Measurements from ENCODE around the gene TRIM8.

The TRIM8 gene

GRCh38 chr10:102599565-102600327 lies 44.5 kb upstream of the TRIM8 start:
- H3K27me3 ChIP-seq (replicated peaks in 2 of 5; ENCODE audit: control insufficient read depth in 4 of 5, insufficient read depth in 5 of 5, low read length in 4 of 5): no peaks in the 10 kb centered on the region
- peaks cover 13 to 99% (median 90%) of the 10 kb centered on the region in 4 experiments for H3K4me1 ChIP-seq (ENCODE audit: control extremely low read depth in 1 of 4, control insufficient read depth in 4 of 4, insufficient read depth in 4 of 4, low read length in 3 of 4)
- peak overlapping the region; percentile 81 to 91 for H3K27ac ChIP-seq (ENCODE audit: insufficient read depth in 1 of 2, low read depth in 1 of 2, low read length in 2 of 2, poor library complexity in 1 of 2, severe bottlenecking in 2 of 2)
- 6% methylated on average over 4 of the region's 7 CpGs for WGBS (ENCODE audit: insufficient coverage)
- ChIA-PET POLR2A (interaction anchor here (1.0 to 2.7 kb wide), 4 partner anchors 12 to 46 kb away, joined by 3 to 14 read pairs (median 7); no protein-coding TSS in a partner anchor), CTCF (interaction anchor here (0.8 to 13.4 kb wide), 8 partner anchors 12 to 96 kb away, joined by 3 to 154 read pairs (median 4); partner anchors contain the start of gene SUFU)
- DNase-seq: peak; percentile 85 to 93 (median 87)
- H3K36me3 ChIP-seq (ENCODE audit: control insufficient read depth in 4 of 4, insufficient read depth in 4 of 4, low read length in 3 of 4): peaks cover 0 to 15% (median 4%) of the 10 kb centered on the region in 4 experiments
- H3K9me3 ChIP-seq (ENCODE audit: control extremely low read depth in 1 of 5, control insufficient read depth in 4 of 5, insufficient read depth in 2 of 5, low read depth in 1 of 5, low read length in 4 of 5): no peaks in the 10 kb centered on the region
- peak overlapping the region in 4 of 7 experiments; percentile 32 to 43 (median 38) for H3K4me3 ChIP-seq (ENCODE audit: control insufficient read depth in 1 of 7, extremely low read depth in 1 of 7, insufficient read depth in 4 of 7, low read depth in 2 of 7, low read length in 6 of 7)

GRCh38 chr10:102600816-102601215 lies 43.5 kb upstream of the TRIM8 start:
- POLR2A ChIA-PET: interaction anchor here (0.7 to 2.7 kb wide), 4 partner anchors 11 to 45 kb away, joined by 3 to 14 read pairs (median 7); no protein-coding TSS in a partner anchor
- no peak for DNase-seq

GRCh38 chr10:102601639-102602038 lies 42.6 kb upstream of the TRIM8 start:
- H3K27ac ChIP-seq (ENCODE audit: insufficient read depth in 1 of 2, low read depth in 1 of 2, low read length in 2 of 2, poor library complexity in 1 of 2, severe bottlenecking in 2 of 2): peak overlapping the region; percentile 42 to 91
- no peaks in the 10 kb centered on the region for H3K9me3 ChIP-seq (ENCODE audit: control extremely low read depth in 1 of 5, control insufficient read depth in 4 of 5, insufficient read depth in 2 of 5, low read depth in 1 of 5, low read length in 4 of 5)
- H3K4me1 ChIP-seq (ENCODE audit: control extremely low read depth in 1 of 4, control insufficient read depth in 4 of 4, insufficient read depth in 4 of 4, low read length in 3 of 4): peaks cover 13 to 94% (median 84%) of the 10 kb centered on the region in 4 experiments
- whole genome bisulfite sequencing (ENCODE audit: insufficient coverage): 87% methylated on average over 4 of the region's 9 CpGs
- H3K36me3 ChIP-seq (ENCODE audit: control insufficient read depth in 4 of 4, insufficient read depth in 4 of 4, low read length in 3 of 4): peaks cover 0 to 10% (median 3%) of the 10 kb centered on the region in 4 experiments
- H3K27me3 ChIP-seq (replicated peaks in 2 of 5; ENCODE audit: control insufficient read depth in 4 of 5, insufficient read depth in 5 of 5, low read length in 4 of 5): no peaks in the 10 kb centered on the region
- DNase-seq: peak in 1 of 3 donors; percentile 36
- ChIA-PET POLR2A (interaction anchor here (1.2 to 2.7 kb wide), 2 partner anchors 10 to 43 kb away, joined by 3 to 10 read pairs; partner anchors contain the start of gene TRIM8), CTCF (interaction anchor here (1.0 to 13.4 kb wide), 7 partner anchors 10 to 60 kb away, joined by 3 to 154 read pairs (median 4); no protein-coding TSS in a partner anchor)
- H3K4me3 ChIP-seq (ENCODE audit: control insufficient read depth in 1 of 7, extremely low read depth in 1 of 7, insufficient read depth in 4 of 7, low read depth in 2 of 7, low read length in 6 of 7): no peak overlapping the region

More at GRCh38 chr10:102600816-102601215, 43.5 kb upstream of the TRIM8 start:
- peaks cover 13 to 100% (median 90%) of the 10 kb centered on the region in 4 experiments for H3K4me1 ChIP-seq (ENCODE audit: control extremely low read depth in 1 of 4, control insufficient read depth in 4 of 4, insufficient read depth in 4 of 4, low read length in 3 of 4)
- no peaks in the 10 kb centered on the region for H3K9me3 ChIP-seq (ENCODE audit: control extremely low read depth in 1 of 5, control insufficient read depth in 4 of 5, insufficient read depth in 2 of 5, low read depth in 1 of 5, low read length in 4 of 5)
- no peaks in the 10 kb centered on the region for H3K27me3 ChIP-seq (replicated peaks in 2 of 5; ENCODE audit: control insufficient read depth in 4 of 5, insufficient read depth in 5 of 5, low read length in 4 of 5)
- peaks cover 0 to 10% (median 4%) of the 10 kb centered on the region in 4 experiments for H3K36me3 ChIP-seq (ENCODE audit: control insufficient read depth in 4 of 4, insufficient read depth in 4 of 4, low read length in 3 of 4)
- peak overlapping the region; percentile 81 to 91 for H3K27ac ChIP-seq (ENCODE audit: insufficient read depth in 1 of 2, low read depth in 1 of 2, low read length in 2 of 2, poor library complexity in 1 of 2, severe bottlenecking in 2 of 2)
- CTCF ChIA-PET: interaction anchor here (1.0 to 13.4 kb wide), 9 partner anchors 10 to 97 kb away, joined by 3 to 154 read pairs (median 4); partner anchors contain the start of gene SUFU
- H3K4me3 ChIP-seq (ENCODE audit: control insufficient read depth in 1 of 7, extremely low read depth in 1 of 7, insufficient read depth in 4 of 7, low read depth in 2 of 7, low read length in 6 of 7): peak overlapping the region in 2 of 7 experiments; percentile 38 to 43
- WGBS (ENCODE audit: insufficient coverage): 100% methylated on average over 6 of the region's 6 CpGs

- Histone ChIP-seq H3K27me3 (replicated peaks in 2 of 5; ENCODE audit: control insufficient read depth in 4 of 5, insufficient read depth in 5 of 5, low read length in 4 of 5) (no peaks in the 10 kb centered on the region), H3K9me3 (ENCODE audit: control extremely low read depth in 1 of 5, control insufficient read depth in 4 of 5, insufficient read depth in 2 of 5, low read depth in 1 of 5, low read length in 4 of 5) (no peaks in the 10 kb centered on the region), H3K27ac (ENCODE audit: insufficient read depth in 1 of 2, low read depth in 1 of 2, low read length in 2 of 2, poor library complexity in 1 of 2, severe bottlenecking in 2 of 2) (peak overlapping the region; percentile 56 to 91), H3K36me3 (ENCODE audit: control insufficient read depth in 4 of 4, insufficient read depth in 4 of 4, low read length in 3 of 4) (peaks cover 0 to 8% (median 3%) of the 10 kb centered on the region in 4 experiments), H3K4me3 (ENCODE audit: control insufficient read depth in 1 of 7, extremely low read depth in 1 of 7, insufficient read depth in 4 of 7, low read depth in 2 of 7, low read length in 6 of 7) (no peak overlapping the region), H3K4me1 (ENCODE audit: control extremely low read depth in 1 of 4, control insufficient read depth in 4 of 4, insufficient read depth in 4 of 4, low read length in 3 of 4) (peaks cover 9 to 86% (median 76%) of the 10 kb centered on the region in 4 experiments)
- ChIA-PET POLR2A (interaction anchor here (1.2 to 2.7 kb wide), 3 partner anchors 9 to 44 kb away, joined by 3 to 12 read pairs (median 10); partner anchors contain the start of gene TRIM8), CTCF (interaction anchor here (1.1 to 13.4 kb wide), 9 partner anchors 9 to 59 kb away, joined by 3 to 154 read pairs (median 5); no protein-coding TSS in a partner anchor)
- 96% methylated on average over 3 of the region's 4 CpGs for WGBS (ENCODE audit: insufficient coverage)
- no peak for DNase-seq
These were observed 41.8 kb upstream of the TRIM8 start for GRCh38 chr10:102602272-102603045.

- Histone ChIP-seq H3K27me3 (replicated peaks in 2 of 5; ENCODE audit: control insufficient read depth in 4 of 5, insufficient read depth in 5 of 5, low read length in 4 of 5) (no peaks in the 10 kb centered on the region), H3K4me3 (ENCODE audit: control insufficient read depth in 1 of 7, extremely low read depth in 1 of 7, insufficient read depth in 4 of 7, low read depth in 2 of 7, low read length in 6 of 7) (peak overlapping the region in 3 of 7 experiments; percentile 7 to 29 (median 17)), H3K4me1 (ENCODE audit: control extremely low read depth in 1 of 4, control insufficient read depth in 4 of 4, insufficient read depth in 4 of 4, low read length in 3 of 4) (peaks cover 9 to 71% (median 61%) of the 10 kb centered on the region in 4 experiments), H3K27ac (ENCODE audit: insufficient read depth in 1 of 2, low read depth in 1 of 2, low read length in 2 of 2, poor library complexity in 1 of 2, severe bottlenecking in 2 of 2) (peak overlapping the region; percentile 56 to 91), H3K36me3 (ENCODE audit: control insufficient read depth in 4 of 4, insufficient read depth in 4 of 4, low read length in 3 of 4) (peaks cover 0 to 4% (median 3%) of the 10 kb centered on the region in 4 experiments), H3K9me3 (ENCODE audit: control extremely low read depth in 1 of 5, control insufficient read depth in 4 of 5, insufficient read depth in 2 of 5, low read depth in 1 of 5, low read length in 4 of 5) (no peaks in the 10 kb centered on the region)
- DNase-seq: peak; percentile 74 to 93 (median 92)
- POLR2A ChIA-PET: interaction anchor here (0.6 to 2.2 kb wide), 3 partner anchors 38 to 210 kb away, joined by 3 to 12 read pairs (median 3); no protein-coding TSS in a partner anchor
- 17% methylated on average over 7 of the region's 7 CpGs for WGBS (ENCODE audit: insufficient coverage)
- CTCF ChIA-PET: interaction anchor here (1.3 to 14.6 kb wide), 6 partner anchors 5 to 107 kb away, joined by 3 to 154 read pairs (median 10); no protein-coding TSS in a partner anchor
These were observed 40.3 kb upstream of the TRIM8 start for GRCh38 chr10:102603946-102604345.

- H3K9me3 ChIP-seq (ENCODE audit: control extremely low read depth in 1 of 5, control insufficient read depth in 4 of 5, insufficient read depth in 2 of 5, low read depth in 1 of 5, low read length in 4 of 5): no peaks in the 10 kb centered on the region
- peaks cover 0 to 4% (median 3%) of the 10 kb centered on the region in 4 experiments for H3K36me3 ChIP-seq (ENCODE audit: control insufficient read depth in 4 of 4, insufficient read depth in 4 of 4, low read length in 3 of 4)
- CTCF ChIA-PET: interaction anchor here (0.9 to 14.6 kb wide), 8 partner anchors 5 to 106 kb away, joined by 3 to 154 read pairs (median 3); no protein-coding TSS in a partner anchor
- peak overlapping the region; percentile 56 to 91 for H3K27ac ChIP-seq (ENCODE audit: insufficient read depth in 1 of 2, low read depth in 1 of 2, low read length in 2 of 2, poor library complexity in 1 of 2, severe bottlenecking in 2 of 2)
- no peaks in the 10 kb centered on the region for H3K27me3 ChIP-seq (replicated peaks in 2 of 5; ENCODE audit: control insufficient read depth in 4 of 5, insufficient read depth in 5 of 5, low read length in 4 of 5)
- POLR2A ChIA-PET: interaction anchor here (0.6 to 2.2 kb wide), 3 partner anchors 38 to 211 kb away, joined by 3 to 12 read pairs (median 3); no protein-coding TSS in a partner anchor
- H3K4me3 ChIP-seq (ENCODE audit: control insufficient read depth in 1 of 7, extremely low read depth in 1 of 7, insufficient read depth in 4 of 7, low read depth in 2 of 7, low read length in 6 of 7): peak overlapping the region in 2 of 7 experiments; percentile 17 to 29
- peak; percentile 52 to 79 (median 73) for DNase-seq
- 67% methylated on average over 3 of the region's 6 CpGs for WGBS (ENCODE audit: insufficient coverage)
- H3K4me1 ChIP-seq (ENCODE audit: control extremely low read depth in 1 of 4, control insufficient read depth in 4 of 4, insufficient read depth in 4 of 4, low read length in 3 of 4): peaks cover 9 to 66% (median 56%) of the 10 kb centered on the region in 4 experiments
These were observed 39.8 kb upstream of the TRIM8 start for GRCh38 chr10:102604439-102604841.

Data from common myeloid progenitor, CD34-positive (primary cell).